HG02852 (cell line): ENCODE results near the gene DDX47.
A peak's percentile ranks its signal among the peaks of the same experiment; 100 is the strongest.
"Not testable (repeated sequence)": the region's sequence is repeated elsewhere in the genome, so short reads cannot be mapped to it uniquely, and the experiment has no call there.

ENCODE experiments used
- ATAC-seq: cut with Tn5 transposase; IDR thresholded peaks from one replicate; pipeline ENCODE4 v1.9.1; 2021; ENCODE audit warnings: mild to moderate bottlenecking, moderate library complexity; ENCODE audit not compliant: unreplicated experiment

The DDX47 gene

DNA sequence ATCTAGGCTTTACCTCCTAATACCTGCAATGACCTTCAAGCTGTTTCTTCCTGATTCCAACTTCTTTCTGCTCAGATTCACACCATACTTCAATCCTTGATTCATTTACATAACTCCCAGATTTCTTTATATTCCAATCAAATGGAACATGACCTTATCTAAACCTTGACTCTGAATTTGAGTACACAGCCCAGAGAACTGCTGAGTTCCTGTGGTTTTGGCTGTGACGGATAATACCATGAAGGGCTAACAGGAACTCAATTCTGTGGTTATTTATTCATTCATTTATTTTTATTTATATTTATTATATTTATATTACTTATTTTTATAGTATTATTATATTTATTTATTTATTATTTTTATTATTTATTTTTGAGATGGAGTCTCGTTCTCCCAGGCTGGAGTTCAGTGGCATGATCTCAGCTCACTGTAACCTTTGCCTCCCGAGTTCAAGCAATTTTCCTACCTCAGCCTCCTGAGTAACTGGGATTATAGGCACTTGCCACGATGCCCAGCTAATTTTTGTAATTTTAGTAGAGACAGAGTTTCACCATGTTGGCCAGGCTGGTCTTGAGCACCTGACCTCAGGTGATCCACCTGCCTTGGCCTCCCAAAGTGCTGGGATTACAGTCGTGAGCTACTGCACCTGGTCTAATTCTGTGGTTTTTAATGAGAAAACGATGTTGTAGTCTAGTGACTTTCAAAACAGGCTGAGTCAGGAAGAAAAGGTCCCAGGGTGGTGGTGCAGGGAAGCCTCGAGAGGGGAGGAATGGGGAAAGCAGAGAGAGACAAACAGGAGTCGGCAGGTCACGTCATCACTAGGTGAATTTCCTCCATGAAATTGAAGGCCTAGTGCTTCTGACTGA, 16.0 kb upstream of the DDX47 start:
- ATAC-seq = no peak

DNA sequence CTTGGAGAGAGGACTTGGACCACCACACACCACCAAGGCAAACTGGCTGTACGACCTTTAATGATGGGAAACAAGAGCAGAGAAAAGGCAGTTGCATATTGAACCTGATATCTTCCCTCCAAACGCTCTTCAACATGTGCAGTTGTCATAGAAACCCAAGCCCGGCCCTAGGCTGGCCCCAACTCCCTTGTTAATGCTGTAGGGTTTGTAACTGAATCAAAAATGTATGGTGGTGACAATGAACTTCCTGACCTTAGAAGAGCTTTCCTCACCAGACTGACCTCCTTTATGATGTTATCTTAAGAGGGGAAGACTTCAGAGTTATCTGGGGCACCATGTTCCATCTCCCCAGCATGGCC, 15.4 kb upstream of the DDX47 start:
- ATAC-seq = no peak

DNA sequence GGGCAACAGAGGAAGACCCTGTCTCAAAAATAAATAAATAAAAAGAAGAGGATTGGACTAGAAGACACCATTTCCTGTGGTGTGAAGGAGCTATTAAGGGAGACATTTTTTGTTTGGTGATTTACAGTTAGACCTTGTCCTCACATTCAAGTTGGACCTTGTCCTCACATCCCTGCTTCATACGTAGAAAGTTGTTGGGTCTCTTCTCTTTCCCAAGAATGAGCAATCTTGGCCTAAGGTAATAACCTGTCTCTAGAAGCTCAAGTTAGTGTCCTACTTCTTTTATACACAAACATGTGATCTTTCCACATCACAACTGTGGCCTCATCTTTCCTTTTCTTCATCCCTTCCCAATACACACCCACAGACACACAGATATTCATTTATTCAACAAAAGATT, 14.7 kb upstream of the DDX47 start:
- no peak for ATAC-seq

DNA sequence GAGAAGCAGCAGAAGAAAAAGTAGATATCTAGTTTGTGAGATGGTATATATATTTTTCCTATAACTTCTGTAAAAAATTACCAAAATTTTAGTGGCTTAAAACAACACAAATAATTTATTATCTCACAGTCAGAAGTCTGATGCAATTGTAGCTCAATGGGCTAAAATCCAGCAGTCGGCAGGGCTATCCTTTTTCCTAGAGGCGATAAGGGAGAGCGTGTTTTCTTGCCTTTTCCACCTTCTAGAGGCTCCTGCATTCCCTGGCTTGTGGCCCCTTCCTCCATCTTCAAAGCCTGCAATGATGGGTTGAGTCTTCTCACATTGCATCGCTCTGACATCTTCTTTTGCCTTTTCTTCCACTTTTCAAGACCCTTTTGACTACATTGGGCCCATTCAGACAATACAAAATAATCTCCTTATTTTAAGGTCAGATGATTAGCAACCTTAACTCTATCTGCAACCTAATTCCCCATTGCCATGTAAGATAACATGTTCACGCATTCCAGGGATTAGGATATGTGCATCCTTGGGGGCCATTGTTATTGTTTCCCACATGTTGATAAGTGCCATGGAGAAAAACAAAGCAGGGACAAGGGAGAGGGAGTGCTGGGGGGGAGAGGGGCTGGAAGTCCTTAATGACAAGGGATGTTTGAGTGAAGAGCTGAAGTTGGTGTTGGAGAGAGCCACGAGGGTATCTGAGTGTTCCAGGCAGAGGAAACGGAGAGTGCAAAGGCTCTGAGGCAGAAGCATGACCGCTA, 13.8 kb upstream of the DDX47 start:
- ATAC-seq = no peak

DNA sequence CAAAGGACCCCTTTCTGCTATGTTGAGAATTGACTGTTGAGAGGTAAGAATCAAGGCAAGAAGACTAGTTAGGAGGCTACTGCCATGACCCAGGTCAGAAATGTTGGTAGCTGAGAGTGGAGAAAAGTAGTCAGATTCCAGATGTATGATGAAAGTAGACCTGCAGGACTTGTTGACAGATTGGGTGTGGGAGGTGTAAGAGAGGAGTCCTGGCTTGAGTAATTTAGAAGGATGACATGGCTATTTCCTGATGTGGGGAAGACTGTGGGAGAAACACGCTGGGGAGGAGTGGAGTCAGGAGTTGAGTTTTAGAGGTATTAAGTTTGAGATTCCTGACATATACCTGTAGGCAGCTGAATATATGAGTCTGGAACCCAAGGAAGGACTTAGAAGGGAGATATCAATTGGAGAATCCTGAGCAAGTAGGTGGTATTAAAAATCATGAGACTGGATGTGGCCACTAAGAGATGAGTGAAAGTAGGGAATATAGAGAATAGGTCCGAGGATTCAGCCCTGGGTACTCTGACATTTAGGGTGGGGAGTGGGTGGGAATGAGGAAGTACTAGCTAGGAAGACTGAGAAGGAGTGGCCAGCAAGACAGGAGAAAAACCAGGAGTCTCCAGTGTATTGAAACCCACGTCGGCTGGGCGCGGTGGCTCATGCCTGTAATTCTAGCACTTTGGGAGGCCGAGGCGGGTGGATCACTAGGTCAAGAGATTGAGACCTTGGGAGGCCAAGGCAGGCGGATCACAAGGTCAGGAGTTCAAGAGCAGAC, 12.6 kb upstream of the DDX47 start:
- ATAC-seq = no peak

DNA sequence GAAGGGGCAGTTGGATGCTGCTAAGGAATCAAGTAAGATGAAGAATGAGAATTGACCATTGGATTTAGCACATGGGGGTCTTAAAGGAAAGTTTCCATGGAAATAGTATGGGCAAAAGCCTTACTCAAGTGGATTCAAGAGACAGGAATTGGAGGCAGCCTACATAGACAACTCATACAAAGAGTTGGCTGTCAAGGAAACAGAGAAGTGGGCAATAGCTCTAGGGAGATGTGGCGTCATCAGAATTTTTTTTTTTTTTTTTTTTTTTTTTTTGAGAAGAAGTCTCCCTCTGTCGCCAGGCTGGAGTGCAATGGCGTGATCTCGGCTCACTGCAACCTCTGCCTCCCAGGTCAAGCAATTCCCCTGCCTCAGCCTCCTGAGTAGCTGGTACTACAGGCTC, 11.5 kb upstream of the DDX47 start:
- not testable (repeated sequence) for ATAC-seq

DNA sequence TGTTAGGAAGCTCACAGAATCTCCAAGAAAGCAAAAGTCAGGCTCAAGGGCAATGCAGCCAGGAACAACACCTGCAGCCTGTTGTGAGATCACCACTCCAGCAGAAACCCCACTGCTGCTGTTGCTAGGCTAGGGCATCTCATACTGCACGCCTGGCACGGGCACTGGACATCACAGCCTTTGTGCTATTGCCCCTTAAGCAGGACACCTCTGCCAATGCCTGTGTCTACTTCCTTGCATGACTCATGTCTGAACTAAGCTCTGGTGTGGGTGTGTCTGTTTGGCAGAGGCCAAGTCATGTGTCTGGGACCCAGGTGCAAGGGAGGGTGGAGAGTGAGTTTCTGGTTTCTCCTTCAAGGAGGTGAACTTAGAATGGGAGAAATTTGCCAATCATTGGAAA, 10.0 kb upstream of the DDX47 start:
- peak; percentile 76 for ATAC-seq

DNA sequence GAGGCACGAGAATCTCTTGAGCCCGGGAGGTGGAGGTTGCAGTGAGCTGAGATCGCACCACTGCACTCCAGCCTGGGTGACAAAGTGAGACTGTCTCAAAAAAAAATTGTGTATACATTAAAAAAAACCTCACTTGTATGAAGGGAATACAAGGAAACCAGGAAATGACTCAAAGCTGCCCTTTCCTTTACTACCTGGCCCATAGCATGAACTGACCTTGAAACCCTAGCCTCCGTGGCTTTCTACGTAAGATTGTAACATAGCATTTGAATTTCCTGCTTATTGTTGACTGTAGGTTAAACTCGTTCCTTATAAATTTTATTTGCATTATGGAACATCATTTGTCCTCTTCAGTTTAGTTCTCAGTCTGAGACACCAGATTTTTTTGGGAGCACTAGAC, 9.1 kb upstream of the DDX47 start:
- ATAC-seq = no peak

DNA sequence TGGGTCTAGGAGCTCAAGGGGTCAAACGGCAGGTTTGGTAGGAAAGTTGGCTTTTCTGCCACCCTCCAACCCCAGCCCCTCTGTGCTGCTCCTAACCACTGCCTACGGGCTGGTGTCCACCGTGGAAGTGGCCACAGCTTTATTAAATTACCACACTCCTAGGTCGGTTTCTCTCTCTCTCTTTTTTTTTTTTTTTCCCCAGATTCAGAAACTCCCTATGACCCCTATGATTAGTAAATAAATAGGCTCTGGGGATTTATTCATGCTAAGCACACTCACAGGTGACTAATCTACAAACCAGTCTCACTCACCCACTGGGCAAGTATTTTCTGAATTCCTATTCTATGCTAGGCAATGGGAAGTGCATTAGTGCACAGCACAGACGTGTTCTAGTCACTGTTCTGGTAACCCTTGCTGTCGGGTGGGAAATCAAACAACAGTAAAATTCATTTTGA, 8.7 kb upstream of the DDX47 start:
- no peak for ATAC-seq

DNA sequence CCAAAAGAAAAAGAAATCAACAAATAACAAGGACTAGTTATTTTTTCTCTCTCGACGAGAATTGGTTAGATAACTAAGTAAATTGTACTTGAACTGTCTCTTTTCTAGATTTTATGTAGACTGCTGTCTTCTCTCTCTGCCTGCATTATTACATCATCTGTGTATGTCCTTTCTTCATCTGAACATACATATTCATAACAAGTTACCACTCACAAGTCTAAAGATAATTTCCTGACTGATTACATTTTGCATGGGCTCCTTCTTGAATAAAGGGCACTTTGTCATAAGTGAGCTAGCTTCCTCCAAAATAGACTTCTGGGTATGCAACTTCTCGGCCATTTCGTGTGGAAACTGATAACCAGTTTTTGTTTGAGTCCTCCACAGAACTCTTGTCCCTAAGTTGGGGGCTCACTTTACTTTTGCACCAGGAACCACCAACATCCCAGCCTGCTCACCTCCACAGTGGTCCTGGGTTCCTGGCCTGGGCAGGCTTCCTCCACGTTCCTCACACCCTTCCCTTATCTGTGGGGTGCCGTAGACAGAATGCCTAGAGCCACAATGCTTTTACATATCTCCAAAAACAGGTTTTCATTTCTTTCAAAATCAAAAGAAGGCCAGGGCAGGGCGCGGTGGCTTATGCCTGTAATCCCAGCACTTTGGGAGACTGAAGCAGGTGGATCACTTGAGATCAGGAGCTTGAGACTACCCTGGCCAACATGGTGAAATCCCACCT, 6.2 kb upstream of the DDX47 start:
- no peak for ATAC-seq

DNA sequence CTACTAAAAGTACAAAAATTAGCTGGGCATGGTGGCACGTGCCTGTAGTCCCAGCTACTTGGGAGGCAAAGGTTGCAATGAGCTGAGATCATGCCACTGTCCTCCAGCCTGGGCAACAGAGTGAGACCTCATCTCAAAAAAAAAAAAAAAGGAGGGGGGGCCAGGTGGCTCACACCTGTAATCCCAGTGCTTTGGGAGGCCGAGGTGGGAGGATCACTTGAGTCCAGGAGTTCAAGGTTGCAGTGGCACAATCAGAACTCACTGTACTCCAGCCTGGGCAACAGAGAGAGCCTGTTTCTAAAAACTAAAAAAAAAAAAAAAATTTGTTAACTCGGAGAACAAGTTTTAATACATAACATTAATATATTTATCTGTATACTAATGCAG, 5.6 kb upstream of the DDX47 start:
- ATAC-seq = not testable (repeated sequence)

DNA sequence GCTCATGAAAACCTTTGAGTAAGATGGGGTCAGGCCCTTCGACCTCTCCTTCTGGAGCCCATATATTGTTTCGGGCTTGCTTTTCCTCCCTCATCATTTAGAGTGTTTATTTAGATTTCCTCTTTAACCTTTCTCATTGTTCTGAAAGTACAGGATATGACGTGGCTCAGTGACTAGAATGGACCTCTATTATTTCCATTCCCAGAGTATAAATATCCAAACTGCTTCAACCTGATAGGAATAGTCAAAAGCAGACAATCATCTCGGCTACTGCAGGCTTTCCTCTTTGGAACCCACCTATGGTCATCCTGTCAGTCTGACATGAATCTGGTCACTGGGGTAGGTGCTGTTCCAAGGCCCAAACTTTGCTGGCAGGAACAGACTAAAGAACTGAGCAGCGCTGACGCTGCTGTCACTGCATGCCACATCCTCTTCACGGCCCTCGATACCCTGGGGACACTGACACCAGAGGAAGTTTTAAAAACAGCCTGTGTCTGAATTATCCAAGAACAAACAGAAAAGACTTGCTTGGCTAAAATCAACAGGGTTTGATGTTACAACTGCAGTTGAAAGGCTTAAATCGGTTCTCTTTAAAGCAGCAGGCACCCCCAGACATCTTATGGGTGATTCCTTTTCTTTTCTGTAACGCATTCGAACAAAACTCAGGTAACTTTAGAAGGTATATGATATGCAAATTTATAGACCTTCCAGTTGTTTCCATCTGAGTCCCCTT, 5.0 kb upstream of the DDX47 start:
- peak; percentile 55 for ATAC-seq

DNA sequence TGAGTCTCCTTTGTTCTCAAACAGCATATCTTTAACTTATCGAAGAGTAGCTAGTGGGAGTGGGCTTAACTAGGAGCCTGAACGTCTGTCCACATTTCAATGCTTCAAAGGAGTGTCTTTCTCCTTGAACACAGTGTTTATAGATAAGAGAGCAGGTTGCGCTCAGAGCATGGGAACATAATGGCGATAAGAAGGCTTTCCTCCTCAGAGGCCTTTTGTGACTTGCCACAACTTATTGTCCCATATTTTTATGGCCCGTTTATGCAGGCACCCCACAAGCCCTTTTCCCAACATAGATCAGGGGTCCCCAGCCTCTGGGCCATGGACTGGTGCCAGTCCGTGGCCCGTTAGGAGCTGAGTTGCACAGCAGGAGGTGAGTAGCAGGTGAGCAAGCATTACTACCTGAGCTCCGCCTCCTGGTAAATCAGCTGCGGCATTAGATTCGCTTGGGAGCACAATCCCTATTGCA, 2.6 kb upstream of the DDX47 start:
- ATAC-seq = no peak

DNA sequence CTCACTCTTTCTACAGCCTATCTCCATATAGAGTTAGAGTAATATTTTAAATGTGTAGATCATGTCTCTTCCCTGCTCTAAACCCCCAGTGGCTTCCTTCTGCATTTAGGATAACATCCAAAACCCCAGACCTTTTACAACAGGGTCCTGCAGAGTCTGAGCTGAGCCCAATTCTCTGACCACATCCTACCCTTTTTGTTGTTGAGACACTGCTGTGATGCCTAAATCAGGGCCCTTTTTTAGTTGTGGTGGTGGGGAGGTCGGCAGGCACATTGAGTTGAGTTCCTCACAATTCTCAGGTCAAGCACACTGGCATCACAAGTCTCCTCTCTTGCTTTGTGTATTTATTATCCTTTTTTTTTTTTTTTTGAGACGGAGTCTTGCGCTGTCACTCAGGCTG, 1.8 kb upstream of the DDX47 start:
- no peak for ATAC-seq

DNA sequence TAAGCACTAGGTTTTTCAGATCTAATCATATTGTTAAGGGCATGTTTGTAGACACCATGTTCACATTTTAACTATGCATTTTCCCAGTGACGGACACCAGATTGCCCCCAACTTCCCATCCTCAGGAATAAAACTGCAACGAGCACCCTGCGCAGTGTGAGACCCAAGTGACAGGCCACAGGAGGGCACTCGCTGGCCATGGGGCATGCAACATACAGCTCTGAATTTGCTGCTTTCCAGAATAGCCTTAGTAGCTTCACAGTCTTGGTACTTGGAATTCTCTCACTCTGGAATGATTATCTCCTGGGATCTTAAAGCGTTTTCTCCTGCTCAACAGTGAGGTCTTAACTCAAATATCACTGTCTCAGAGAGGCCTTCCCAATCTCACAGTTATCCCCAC, 972 bp upstream of the DDX47 start:
- ATAC-seq = no peak

DNA sequence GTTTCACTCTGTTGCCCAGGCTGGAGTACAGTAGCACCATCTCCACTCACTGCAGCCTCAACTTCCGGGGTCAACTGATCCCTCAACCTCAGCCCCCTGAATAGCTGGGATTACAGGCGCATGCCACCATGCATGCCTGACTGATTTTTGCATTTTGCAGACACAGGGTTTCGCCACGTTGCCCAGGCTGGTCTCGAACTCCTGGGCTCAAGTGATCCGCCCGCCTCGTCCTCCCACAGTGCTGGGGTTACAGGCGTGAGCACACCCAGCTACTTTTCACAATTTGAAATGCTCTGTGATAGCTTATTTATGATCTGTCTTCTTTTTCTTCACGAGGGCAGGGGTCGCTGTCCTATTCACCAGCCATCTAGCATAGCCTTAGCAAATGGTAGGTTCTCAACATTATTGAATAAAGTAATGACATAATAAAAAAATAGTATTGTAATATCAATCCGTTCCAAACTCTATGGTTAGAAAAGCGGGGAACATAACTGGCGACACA, 477 bp upstream of the DDX47 start:
- ATAC-seq = no peak

DNA sequence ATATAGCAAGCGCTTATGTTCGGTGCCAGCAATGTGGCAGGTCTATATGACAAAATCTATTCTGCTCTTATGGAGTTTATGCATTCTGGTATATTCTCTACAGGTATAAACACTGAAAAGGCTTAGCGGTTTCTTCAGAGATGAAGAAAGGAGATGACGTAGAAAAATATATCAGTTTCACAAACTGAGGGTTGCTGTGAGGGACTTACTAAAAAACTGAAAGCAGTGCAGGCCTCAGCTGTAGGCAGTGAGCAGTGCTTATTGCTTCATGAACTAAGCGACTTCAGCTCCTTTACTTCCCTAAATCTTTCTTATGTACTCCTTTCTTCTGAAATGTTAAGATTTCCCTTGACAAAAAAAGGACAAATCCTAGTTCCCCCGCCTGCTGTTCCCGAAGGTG, 4.5 kb downstream of the DDX47 start:
- ATAC-seq = no peak

DNA sequence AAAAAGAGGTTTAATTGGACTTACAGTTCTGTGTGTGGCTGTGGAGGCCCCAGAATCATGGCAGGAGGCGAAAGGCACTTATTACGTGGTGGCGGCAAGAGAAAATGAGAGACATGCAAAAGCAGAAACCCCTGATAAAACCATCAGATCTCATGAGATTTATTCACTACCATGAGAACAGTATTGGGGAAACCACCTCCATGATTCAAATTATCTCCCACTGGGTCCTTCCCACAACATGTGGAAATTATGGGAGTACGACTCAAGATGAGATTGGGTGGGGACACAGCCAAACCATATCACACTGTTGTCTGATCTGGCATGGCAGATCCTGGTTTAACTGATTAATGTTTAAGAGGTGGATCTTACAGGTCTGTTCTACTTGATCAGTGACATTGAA, 5.6 kb downstream of the DDX47 start:
- no peak for ATAC-seq

DNA sequence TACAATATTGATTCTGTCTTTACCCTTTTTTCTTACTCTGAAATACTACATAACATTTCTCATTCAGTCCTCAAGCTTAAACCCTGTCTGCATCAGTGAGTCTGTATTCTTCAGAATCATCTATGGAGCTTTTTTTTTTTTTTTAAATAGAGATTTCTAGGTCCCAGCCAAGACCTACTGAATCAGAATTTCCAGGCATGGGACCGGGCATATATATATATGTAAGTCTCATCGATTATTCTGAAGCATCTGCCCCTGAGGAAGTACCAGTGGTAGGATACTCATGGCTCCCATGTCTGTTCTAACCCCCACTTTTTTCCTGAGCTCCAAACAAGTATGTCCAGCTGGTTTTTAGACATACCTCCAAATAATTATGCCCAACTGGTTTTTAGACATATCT, 6.1 kb downstream of the DDX47 start:
- ATAC-seq = no peak

DNA sequence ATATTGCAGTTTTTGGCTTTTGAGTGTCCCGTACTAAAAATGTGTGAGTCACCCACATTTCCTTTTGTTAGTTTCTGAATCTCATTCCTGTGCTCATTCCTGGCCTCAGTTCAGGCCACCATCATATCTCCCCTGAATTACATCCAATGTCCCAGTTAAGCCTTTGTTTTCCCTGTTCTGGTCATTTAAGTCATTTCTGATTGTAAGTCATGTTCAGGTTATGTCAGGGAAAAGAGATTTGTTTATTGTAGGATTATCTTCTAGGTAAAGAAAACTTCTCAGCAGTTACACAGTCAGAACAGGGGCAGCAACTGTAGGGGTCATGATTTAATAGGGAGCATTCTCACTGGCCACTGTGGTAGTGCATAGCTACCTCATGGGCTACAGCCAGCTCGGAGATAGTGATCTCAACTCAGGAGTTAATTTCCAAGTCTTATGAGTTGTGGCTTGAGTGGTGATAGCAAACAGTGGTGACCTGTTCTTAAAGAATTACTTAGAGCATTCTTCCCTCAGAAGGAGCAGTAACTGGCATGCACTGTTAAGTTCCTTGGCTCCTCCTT, 6.7 kb downstream of the DDX47 start:
- ATAC-seq = no peak
